Spleen (tissue), 11 donors: ENCODE data around the gene CALB2. TPM values are rescaled to one million over a fixed set of nuclear protein-coding genes. Genes with fewer than 3 reads are reported as not detected.

Source experiments
- DNase-seq: peaks from one replicate; pipeline ENCODE4 v3.0.0-alpha.2; 2020
- H3K27ac ChIP-seq, 8 donors: fragments of 200-600 bp; sonication (generic) in 7 of 8; 1 replicate in 4 of 8; 2 replicates in 4 of 8; pipeline versions ENCODE4 v1.5.0 to v1.8.0; 2016 to 2021; ENCODE audit warnings: inconsistent platforms in 4 of 8, mild to moderate bottlenecking in 4 of 8, moderate library complexity in 1 of 8
- H3K27me3 ChIP-seq, 7 donors: fragments of 200-600 bp; sonication (generic) in 6 of 7; replicated peaks in 1 of 7; 1 replicate in 4 of 7; 2 replicates in 3 of 7; pipeline versions ENCODE4 v1.5.0 to v1.8.0; 2016 to 2021; ENCODE audit warnings: inconsistent platforms in 3 of 7, mild to moderate bottlenecking in 1 of 7
- H3K36me3 ChIP-seq, 6 donors: fragments of 200-600 bp; sonication (generic) in 5 of 6; 1 replicate in 4 of 6; 2 replicates in 2 of 6; pipeline versions ENCODE4 v1.5.0 to v1.8.0; 2016 to 2021; ENCODE audit warnings: inconsistent platforms in 2 of 6
- H3K4me1 ChIP-seq, 6 donors: fragments of 200-600 bp; sonication (generic) in 5 of 6; 1 replicate in 3 of 6; 2 replicates in 3 of 6; pipeline versions ENCODE4 v1.5.0 to v1.8.0; 2016 to 2021; ENCODE audit warnings: inconsistent platforms in 3 of 6
- H3K4me3 ChIP-seq, 8 donors: fragments of 200-600 bp; sonication (generic) in 7 of 8; 1 replicate in 4 of 8; 2 replicates in 4 of 8; pipeline versions ENCODE4 v1.5.0 to v1.8.0; 2016 to 2021; ENCODE audit warnings: inconsistent platforms in 4 of 8, mild to moderate bottlenecking in 4 of 8, moderate library complexity in 2 of 8
- H3K9me3 ChIP-seq, 8 donors: fragments of 200-600 bp; sonication (generic) in 7 of 8; 1 replicate in 4 of 8; 2 replicates in 4 of 8; pipeline versions ENCODE4 v1.5.0 to v1.8.0; 2016 to 2021; ENCODE audit warnings: inconsistent platforms in 4 of 8
- POLR2A ChIP-seq, 3 donors: fragments of 450-650 bp; IDR thresholded peaks; one replicate each; pipeline ENCODE4 v1.5.1; 2017; ENCODE audit warnings: antibody characterized with exemption in 3 of 3, mild to moderate bottlenecking in 1 of 3
- POLR2AphosphoS5 ChIP-seq, 3 donors: sonication (generic); formaldehyde crosslinking; IDR thresholded peaks; one replicate each; pipeline ENCODE4 v1.5.1; 2017; ENCODE audit warnings: antibody characterized with exemption in 3 of 3
- WGBS, 5 donors: extraction: QIAGEN DNeasy Blood & Tissue Kit in 3 of 5; methylation state at CpG; one replicate each; pipeline versions ENCODE4 v1.1.5 to v1.1.7; 2013 to 2018; 5-methylcytosine and 5-hydroxymethylcytosine counted together
- intact Hi-C: fragments of 100-400 bp; cut with DNase I; formaldehyde crosslinking; loops from one replicate; pipeline ENCODE4 v1.15.0; 2023; ENCODE audit warnings: low total_unique reads
- polyA plus RNA-seq, 3 donors: library from polyadenylated mRNA; stranded (reverse); fragments of 200-250 nt; gene quantifications; one replicate each; pipeline ENCODE4 v1.2.1, GENCODE V29; 2013
- total RNA-seq, 7 donors: library from RNA; depleted of rRNA in 3 of 7; stranded (reverse); fragments of >200 nt in 3 of 7; fragmentation: NEBNext Ultra II Directional in 4 of 7; extraction: Animal tissue kit (Norgen Biotek cat#: 25700) in 4 of 7; gene quantifications; one replicate each; pipeline versions ENCODE4 v1.1.0 to v1.2.1, GENCODE V29; 2016 to 2021
- TF ChIP-seq, protein P1 (sequence below), 11 experiments: fragments of 200-600 bp in 7 of 11; fragments of 450-650 bp in 4 of 11; sonication (generic) in 4 of 11; IDR thresholded peaks in 8 of 11; conservative IDR thresholded peaks in 3 of 11; 1 replicate in 7 of 11; 2 replicates in 4 of 11; pipeline versions ENCODE4 v1.4.0 to v1.8.0; 2016 to 2021; ENCODE audit warnings: antibody characterized with exemption in 11 of 11, inconsistent platforms in 4 of 11, mild to moderate bottlenecking in 1 of 11
- donor health status: healthy with polysubstance abuse.
- donor health status: DM: no; HTN: no; CAD: no; lungs with moderate emphysema.
- donor health status: DM: no; HTN: no; CAD: no.
- donor health status: Bipolar disorder and iron deficiency.
- donor health status: healthy.
- donor health status: DM: no; HTN: no; CAD: no.
- donor health status: DM: yes; HTN: yes; CAD: no.

CALB2 gene
- total and polyA plus RNA-seq, 10 donors: 0.04 to 0.12 (median 0.06) TPM; not detected in 7

- peaks cover 0 to 4% (median 0%) of the 10 kb centered on the region in 6 donors for H3K4me1 ChIP-seq
- DNase-seq: no peak
- peaks cover 0 to 39% (median 0%) of the 10 kb centered on the region in 7 donors for H3K27me3 ChIP-seq
- WGBS, 5 donors: 64 to 79% (median 67%) methylated on average over 5 of the region's 5 CpGs
- peaks cover 0 to 18% (median 11%) of the 10 kb centered on the region in 8 donors for H3K9me3 ChIP-seq
- H3K27ac ChIP-seq: no peak overlapping the region
- no peak for TF ChIP-seq POLR2A (IDR thresholded peaks at IDR 0.05)
- TF ChIP-seq, protein P1, sequence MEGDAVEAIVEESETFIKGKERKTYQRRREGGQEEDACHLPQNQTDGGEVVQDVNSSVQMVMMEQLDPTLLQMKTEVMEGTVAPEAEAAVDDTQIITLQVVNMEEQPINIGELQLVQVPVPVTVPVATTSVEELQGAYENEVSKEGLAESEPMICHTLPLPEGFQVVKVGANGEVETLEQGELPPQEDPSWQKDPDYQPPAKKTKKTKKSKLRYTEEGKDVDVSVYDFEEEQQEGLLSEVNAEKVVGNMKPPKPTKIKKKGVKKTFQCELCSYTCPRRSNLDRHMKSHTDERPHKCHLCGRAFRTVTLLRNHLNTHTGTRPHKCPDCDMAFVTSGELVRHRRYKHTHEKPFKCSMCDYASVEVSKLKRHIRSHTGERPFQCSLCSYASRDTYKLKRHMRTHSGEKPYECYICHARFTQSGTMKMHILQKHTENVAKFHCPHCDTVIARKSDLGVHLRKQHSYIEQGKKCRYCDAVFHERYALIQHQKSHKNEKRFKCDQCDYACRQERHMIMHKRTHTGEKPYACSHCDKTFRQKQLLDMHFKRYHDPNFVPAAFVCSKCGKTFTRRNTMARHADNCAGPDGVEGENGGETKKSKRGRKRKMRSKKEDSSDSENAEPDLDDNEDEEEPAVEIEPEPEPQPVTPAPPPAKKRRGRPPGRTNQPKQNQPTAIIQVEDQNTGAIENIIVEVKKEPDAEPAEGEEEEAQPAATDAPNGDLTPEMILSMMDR (IDR thresholded peaks at IDR 0.05 in 8 of 11, conservative IDR thresholded peaks at IDR 0.05 in 3 of 11): no peak
- TF ChIP-seq POLR2AphosphoS5 (IDR thresholded peaks at IDR 0.05): no peak
- H3K4me3 ChIP-seq: no peak overlapping the region
- no peaks in the 10 kb centered on the region for H3K36me3 ChIP-seq
- intact Hi-C loops: no loop called here
Measured at GRCh38 chr16:71406316-71406715, 47.8 kb downstream of the CALB2 start.

GRCh38 chr16:71406724-71407123, 48.2 kb downstream of the CALB2 start:
- Histone ChIP-seq H3K27ac (no peak overlapping the region), H3K9me3 (peaks cover 0 to 18% (median 11%) of the 10 kb centered on the region in 8 donors), H3K4me1 (peaks cover 0 to 4% (median 0%) of the 10 kb centered on the region in 6 donors), H3K4me3 (no peak overlapping the region), H3K36me3 (no peaks in the 10 kb centered on the region), H3K27me3 (peaks cover 0 to 43% (median 0%) of the 10 kb centered on the region in 7 donors)
- intact Hi-C loops: no loop called here
- TF ChIP-seq, protein P1 (IDR thresholded peaks at IDR 0.05 in 8 of 11, conservative IDR thresholded peaks at IDR 0.05 in 3 of 11): no peak
- TF ChIP-seq POLR2A (IDR thresholded peaks at IDR 0.05): no peak
- no peak for TF ChIP-seq POLR2AphosphoS5 (IDR thresholded peaks at IDR 0.05)
- no peak for DNase-seq
- 44 to 53% (median 50%) methylated on average over 5 to 8 of the region's 8 CpGs for WGBS, 5 donors

DNA sequence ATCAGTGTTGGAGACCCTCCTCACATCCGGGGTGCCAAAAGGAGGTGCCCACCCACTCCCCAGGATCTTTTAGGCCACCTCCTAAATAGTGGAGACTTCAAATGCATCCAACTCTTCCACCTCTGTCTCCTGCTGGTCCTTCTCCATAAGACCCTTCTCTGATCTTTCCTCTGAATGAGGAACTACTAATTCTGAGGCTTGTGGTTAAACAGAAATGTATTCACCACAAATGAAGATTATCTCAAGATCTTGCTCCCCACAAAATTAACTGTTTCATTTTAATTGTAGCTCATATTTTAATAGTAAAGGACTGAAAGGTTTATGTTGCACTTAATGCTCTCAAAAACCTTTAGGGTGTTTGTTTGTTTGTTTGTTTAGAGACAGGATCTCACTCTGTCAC, 49.2 kb downstream of the CALB2 start:
- no peak for TF ChIP-seq POLR2AphosphoS5 (IDR thresholded peaks at IDR 0.05)
- TF ChIP-seq, protein P1 (IDR thresholded peaks at IDR 0.05 in 8 of 11, conservative IDR thresholded peaks at IDR 0.05 in 3 of 11): no peak
- no peak for TF ChIP-seq POLR2A (IDR thresholded peaks at IDR 0.05)
- Histone ChIP-seq H3K4me1 (peaks cover 0 to 12% (median 7%) of the 10 kb centered on the region in 6 donors), H3K27me3 (peaks cover 0 to 45% (median 7%) of the 10 kb centered on the region in 7 donors), H3K4me3 (no peak overlapping the region), H3K36me3 (no peaks in the 10 kb centered on the region), H3K27ac (no peak overlapping the region), H3K9me3 (peaks cover 0 to 18% (median 11%) of the 10 kb centered on the region in 8 donors)
- intact Hi-C loops: no loop called here
- 63 to 73% (median 65%) methylated on average over 1 of the region's 1 CpG for WGBS, 5 donors
- no peak for DNase-seq

GRCh38 chr16:71408536-71408935, 50.0 kb downstream of the CALB2 start:
- no peak for DNase-seq
- H3K4me1 ChIP-seq: peaks cover 0 to 15% (median 8%) of the 10 kb centered on the region in 6 donors
- H3K27ac ChIP-seq: no peak overlapping the region
- 43 to 61% (median 48%) methylated on average over 3 of the region's 3 CpGs for WGBS, 5 donors
- H3K9me3 ChIP-seq: peaks cover 0 to 17% (median 11%) of the 10 kb centered on the region in 8 donors
- TF ChIP-seq POLR2AphosphoS5 (IDR thresholded peaks at IDR 0.05): no peak
- H3K4me3 ChIP-seq: no peak overlapping the region
- H3K36me3 ChIP-seq: no peaks in the 10 kb centered on the region
- intact Hi-C loops: no loop called here
- peaks cover 0 to 39% (median 7%) of the 10 kb centered on the region in 7 donors for H3K27me3 ChIP-seq
